Measurements from ENCODE around the gene PTRHD1. TPM values are rescaled to one million over a fixed set of nuclear protein-coding genes. Genes with fewer than 3 reads are reported as not detected.

Gene PTRHD1
- total RNA-seq, 1 donor from 2014 or later, result 41.6 TPM

GRCh38 chr2:24742730-24743129 is 50.5 kb downstream of the PTRHD1 start:
- Histone ChIP-seq H3K4me3 (no peak overlapping the region), H3K27ac (no peak overlapping the region), H3K9ac (no peak overlapping the region), H3F3A (ENCODE audit: low read depth) (no peaks in the 10 kb centered on the region), H3K79me2 (ENCODE audit: low read depth) (no peaks in the 10 kb centered on the region), H3K27me3 (no peaks in the 10 kb centered on the region), H3K4me2 (no peak overlapping the region), H3K36me3 (no peaks in the 10 kb centered on the region), H2AFZ (replicated peaks) (no peak overlapping the region), H3K9me3 (ENCODE audit: low read depth) (no peaks in the 10 kb centered on the region), H4K20me1 (ENCODE audit: low read depth) (no peaks in the 10 kb centered on the region), H3K4me1 (no peaks in the 10 kb centered on the region)
- no peak for DNase-seq (ENCODE audit: low spot score)
- H3K27ac Mint-ChIP-seq, result no peak overlapping the region
- no peaks in the 10 kb centered on the region for H3K9me3 Mint-ChIP-seq
- H3K36me3 Mint-ChIP-seq, result peaks cover 10% of the 10 kb centered on the region
- H3K4me3 Mint-ChIP-seq, result no peak overlapping the region
- TF ChIP-seq CTCF (IDR thresholded peaks at IDR 0.05) (no peak), EZH2phosphoT487 (IDR thresholded peaks at IDR 0.05) (no peak), EZH2 (IDR thresholded peaks at IDR 0.05) (no peak)
- H3K4me1 Mint-ChIP-seq, result peaks cover 4% of the 10 kb centered on the region
- H3K27me3 Mint-ChIP-seq (ENCODE audit: insufficient read depth, low read depth), result peaks cover 2% of the 10 kb centered on the region

GRCh38 chr2:24740142-24740541 is 53.0 kb downstream of the PTRHD1 start:
- Histone ChIP-seq H4K20me1 (ENCODE audit: low read depth) (no peaks in the 10 kb centered on the region), H3K27ac (no peak overlapping the region), H3K4me2 (no peak overlapping the region), H3F3A (ENCODE audit: low read depth) (no peaks in the 10 kb centered on the region), H3K4me3 (no peak overlapping the region), H3K36me3 (no peaks in the 10 kb centered on the region), H2AFZ (replicated peaks) (no peak overlapping the region), H3K4me1 (peaks cover 7% of the 10 kb centered on the region), H3K79me2 (ENCODE audit: low read depth) (no peaks in the 10 kb centered on the region), H3K9me3 (ENCODE audit: low read depth) (no peaks in the 10 kb centered on the region), H3K27me3 (no peaks in the 10 kb centered on the region), H3K9ac (no peak overlapping the region)
- H3K4me3 Mint-ChIP-seq, result no peak overlapping the region
- H3K27ac Mint-ChIP-seq, result no peak overlapping the region
- H3K9me3 Mint-ChIP-seq, result no peaks in the 10 kb centered on the region
- H3K27me3 Mint-ChIP-seq (ENCODE audit: insufficient read depth, low read depth), result no peaks in the 10 kb centered on the region
- H3K4me1 Mint-ChIP-seq, result peaks cover 4% of the 10 kb centered on the region
- H3K36me3 Mint-ChIP-seq, result peaks cover 7% of the 10 kb centered on the region
- DNase-seq (ENCODE audit: low spot score), result no peak
- TF ChIP-seq CTCF (IDR thresholded peaks at IDR 0.05) (no peak), EZH2phosphoT487 (IDR thresholded peaks at IDR 0.05) (no peak), EZH2 (IDR thresholded peaks at IDR 0.05) (no peak)

Other genes with a start within 250 kb of the PTRHD1 start
- 50.6 and 52.2 TPM in 2 replicates for gene CENPO, start within 50 bp of the PTRHD1 start, total RNA-seq (ENCODE audit: low replicate concordance)
- gene ADCY3, start 126.8 kb upstream of the PTRHD1 start, total RNA-seq (ENCODE audit: low replicate concordance), result 25.3 and 28.9 TPM in 2 replicates
- 11.0 and 19.1 TPM in 2 replicates for gene DNAJC27, start 178.6 kb upstream of the PTRHD1 start, total RNA-seq (ENCODE audit: low replicate concordance)
- 17.2 and 21.2 TPM in 2 replicates for gene EFR3B, start 248.7 kb upstream of the PTRHD1 start, total RNA-seq (ENCODE audit: low replicate concordance)